Astrocyte of the cerebellum (primary cell): ENCODE measurements around the gene ABCC12.

ENCODE experiments used
- DNase-seq: peaks from one replicate; pipeline ENCODE4 v3.0.0-alpha.2; 2011; ENCODE audit warnings: low read depth
- H3K4me3 ChIP-seq: 2 replicates; pipeline ENCODE4 v1.5.1; 2011; ENCODE audit warnings: mild to moderate bottlenecking, low read depth, low read length, moderate library complexity
- in situ Hi-C: cut with HindIII; loops from 2 replicates; pipeline ENCODE4 v1.10.0; 2017; ENCODE audit warnings: low sequenced_read_pairs
- TF ChIP-seq, protein P1 (sequence below): IDR thresholded peaks from 2 replicates; pipeline ENCODE4 v1.5.1; 2012; ENCODE audit warnings: low read length, low read depth, moderate library complexity, mild to moderate bottlenecking; ENCODE audit errors: missing control alignments

The ABCC12 gene

DNA sequence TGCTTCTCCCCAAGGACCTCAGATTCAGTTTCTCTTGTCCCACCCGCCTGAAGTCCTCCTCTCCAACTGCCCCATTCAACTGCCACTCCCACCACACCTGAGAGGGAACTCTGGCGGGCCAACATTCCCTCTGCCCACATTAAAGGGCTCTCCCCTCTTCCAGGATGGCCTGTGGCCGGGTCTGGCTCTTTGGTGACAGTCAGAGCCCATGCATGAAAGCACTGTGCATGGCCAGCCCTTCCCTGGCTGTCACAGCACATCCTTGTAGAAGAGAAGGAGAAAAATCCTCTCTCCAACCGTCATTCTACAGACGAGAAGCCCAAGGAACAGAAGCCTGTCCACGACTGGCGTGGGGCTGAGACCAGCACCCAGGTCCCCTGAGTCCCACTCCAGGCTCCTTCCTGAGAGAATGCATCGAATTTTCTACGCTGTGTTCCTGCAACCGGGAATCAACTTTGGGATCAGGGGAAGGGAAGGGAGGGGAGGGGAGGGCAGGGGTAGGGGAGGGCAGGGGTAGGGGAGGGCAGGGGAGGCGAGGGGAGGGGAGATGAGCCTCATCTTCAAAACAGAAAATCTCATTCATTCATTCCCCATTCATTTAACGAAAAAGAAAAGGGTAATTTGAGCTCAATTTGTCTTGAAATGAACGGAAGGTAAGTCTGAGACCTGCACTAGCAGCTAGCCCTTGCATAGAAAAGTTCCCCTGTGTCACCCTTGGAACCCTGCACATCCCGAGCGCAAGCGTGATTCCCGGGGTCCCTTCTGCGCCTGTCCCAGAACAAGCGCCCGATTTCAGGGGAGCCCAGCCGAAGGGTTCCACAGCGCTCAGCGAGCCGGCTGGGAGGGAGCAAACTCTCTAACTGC, at the start of gene ABCC12:
Gene ABCC12, minus strand, starts transcription at position 68 of the 864 bp plus-strand sequence. CDS start 9,569 bp downstream, outside the sequence.
- H3K4me3 ChIP-seq: no peak within 1 kb of the TSS
- DNase-seq: no peak
- in situ Hi-C loops: loop anchor here (25.0 kb wide), 1 partner anchor 1194 kb away; the partner anchor contains the start of gene DNAJA2
- TF ChIP-seq, protein P1, sequence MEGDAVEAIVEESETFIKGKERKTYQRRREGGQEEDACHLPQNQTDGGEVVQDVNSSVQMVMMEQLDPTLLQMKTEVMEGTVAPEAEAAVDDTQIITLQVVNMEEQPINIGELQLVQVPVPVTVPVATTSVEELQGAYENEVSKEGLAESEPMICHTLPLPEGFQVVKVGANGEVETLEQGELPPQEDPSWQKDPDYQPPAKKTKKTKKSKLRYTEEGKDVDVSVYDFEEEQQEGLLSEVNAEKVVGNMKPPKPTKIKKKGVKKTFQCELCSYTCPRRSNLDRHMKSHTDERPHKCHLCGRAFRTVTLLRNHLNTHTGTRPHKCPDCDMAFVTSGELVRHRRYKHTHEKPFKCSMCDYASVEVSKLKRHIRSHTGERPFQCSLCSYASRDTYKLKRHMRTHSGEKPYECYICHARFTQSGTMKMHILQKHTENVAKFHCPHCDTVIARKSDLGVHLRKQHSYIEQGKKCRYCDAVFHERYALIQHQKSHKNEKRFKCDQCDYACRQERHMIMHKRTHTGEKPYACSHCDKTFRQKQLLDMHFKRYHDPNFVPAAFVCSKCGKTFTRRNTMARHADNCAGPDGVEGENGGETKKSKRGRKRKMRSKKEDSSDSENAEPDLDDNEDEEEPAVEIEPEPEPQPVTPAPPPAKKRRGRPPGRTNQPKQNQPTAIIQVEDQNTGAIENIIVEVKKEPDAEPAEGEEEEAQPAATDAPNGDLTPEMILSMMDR: no peak

DNA sequence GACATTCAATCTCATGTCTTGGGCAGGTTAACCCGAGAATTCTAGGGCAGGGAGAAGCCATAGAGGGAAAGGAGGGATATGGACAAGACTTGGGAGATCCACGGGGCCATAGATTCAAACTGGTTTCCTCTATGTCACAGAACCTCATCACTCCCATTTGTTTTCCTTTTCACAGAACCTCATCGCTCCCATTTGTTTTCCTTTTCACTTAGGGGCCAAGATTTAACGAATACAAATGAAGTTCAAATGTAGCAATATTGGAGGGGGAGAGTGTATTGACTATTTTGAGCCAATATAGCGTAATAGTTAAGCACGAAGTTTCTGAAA, 49.0 kb upstream of the ABCC12 start:
- DNase-seq: no peak
- TF ChIP-seq, protein P1: no peak
- in situ Hi-C loops: no loop called here
- no peak overlapping the region for H3K4me3 ChIP-seq

DNA sequence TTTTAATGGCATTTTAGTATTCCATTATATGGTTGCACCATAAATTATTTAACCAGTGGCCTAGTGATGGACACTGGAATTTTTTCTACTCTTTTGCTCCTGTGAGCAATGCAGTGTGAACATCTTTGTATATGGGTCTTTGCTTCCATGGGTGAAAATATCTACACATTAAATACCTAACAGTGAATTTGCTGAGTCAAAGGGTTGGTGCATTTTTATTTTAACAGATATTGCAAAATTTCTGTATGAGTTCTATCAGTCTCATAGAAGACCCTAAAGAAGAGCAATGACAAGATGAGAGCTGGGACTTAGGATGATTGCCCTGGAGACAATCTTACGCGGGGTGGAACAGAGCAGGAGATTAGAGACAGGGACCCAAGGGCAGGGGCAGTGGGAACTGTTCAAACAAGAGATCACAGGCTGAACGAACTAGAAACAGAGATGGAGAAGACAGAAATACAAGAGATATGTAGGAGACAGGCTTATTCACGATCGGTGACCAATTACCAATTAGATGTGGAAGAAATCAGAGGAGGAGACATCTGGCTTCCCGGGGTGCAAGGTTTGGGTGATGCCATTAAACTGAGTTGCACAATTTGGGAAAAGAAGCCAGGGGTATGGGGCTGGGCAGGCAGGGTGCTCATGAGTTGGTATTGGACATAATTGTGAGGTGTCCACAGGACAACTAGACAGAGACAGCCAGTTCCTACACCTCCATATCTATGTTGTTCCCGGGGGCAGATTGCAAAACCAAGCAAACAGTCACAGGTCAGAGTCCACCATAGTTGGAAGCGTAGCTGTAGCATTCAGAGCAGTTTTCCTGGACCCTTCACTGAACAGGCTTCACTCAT, 48.4 kb upstream of the ABCC12 start:
- in situ Hi-C loops: no loop called here
- no peak overlapping the region for H3K4me3 ChIP-seq
- TF ChIP-seq, protein P1: no peak
- no peak for DNase-seq

DNA sequence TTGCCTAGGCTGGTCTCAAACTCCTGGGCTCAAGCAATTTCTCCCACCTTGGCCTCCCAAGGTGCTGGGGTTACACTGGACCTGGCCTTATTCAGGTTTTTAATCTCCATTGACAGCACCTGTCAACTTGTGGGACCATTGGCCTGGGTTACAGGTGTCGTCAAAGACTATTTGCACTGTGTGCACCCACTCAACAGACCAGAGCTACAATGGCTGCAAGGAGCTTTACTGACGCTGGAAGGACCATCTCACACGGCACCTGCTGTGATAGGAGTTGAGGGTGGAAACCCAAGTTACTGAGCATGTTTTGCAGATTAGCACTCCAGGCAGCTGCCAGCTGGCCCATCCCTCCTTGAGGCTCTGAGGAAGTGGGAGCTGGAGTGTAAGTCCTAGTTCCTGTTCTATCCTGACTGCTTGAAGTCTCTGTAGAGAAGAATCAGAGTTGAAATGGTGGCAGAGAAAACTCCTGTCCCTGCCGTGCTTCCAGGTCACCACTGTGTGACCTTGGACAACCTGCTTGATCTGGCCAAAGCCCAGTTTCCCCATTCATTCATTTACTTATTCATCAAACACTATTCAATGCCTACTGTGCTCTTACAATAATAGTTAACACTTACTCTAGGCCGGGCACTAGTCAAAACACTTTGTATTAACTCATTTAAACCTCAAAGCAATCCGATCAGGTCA, 45.9 kb upstream of the ABCC12 start:
- no peak for DNase-seq
- TF ChIP-seq, protein P1: no peak
- in situ Hi-C loops: no loop called here
- no peak overlapping the region for H3K4me3 ChIP-seq

DNA sequence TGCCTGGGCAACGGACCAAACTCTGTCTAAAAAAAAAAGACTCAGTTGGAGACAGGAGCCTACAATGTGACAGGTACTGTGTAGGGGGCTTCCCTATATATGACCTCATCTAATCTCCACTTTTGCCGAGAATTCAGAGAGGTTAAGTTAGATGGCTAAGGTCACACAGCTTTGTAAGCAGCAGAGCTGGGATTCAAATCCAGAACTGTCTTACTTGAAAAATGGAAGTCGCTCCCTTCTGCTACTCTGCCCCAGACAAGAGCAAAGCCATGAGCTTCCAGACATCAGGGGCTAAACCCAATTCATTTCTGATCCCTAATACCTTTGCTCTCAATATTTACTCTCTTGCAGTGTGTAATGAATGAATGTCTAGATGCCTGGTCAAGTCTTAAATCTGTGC, 41.5 kb upstream of the ABCC12 start:
- no peak overlapping the region for H3K4me3 ChIP-seq
- no peak for DNase-seq
- in situ Hi-C loops: no loop called here
- TF ChIP-seq, protein P1: no peak

DNA sequence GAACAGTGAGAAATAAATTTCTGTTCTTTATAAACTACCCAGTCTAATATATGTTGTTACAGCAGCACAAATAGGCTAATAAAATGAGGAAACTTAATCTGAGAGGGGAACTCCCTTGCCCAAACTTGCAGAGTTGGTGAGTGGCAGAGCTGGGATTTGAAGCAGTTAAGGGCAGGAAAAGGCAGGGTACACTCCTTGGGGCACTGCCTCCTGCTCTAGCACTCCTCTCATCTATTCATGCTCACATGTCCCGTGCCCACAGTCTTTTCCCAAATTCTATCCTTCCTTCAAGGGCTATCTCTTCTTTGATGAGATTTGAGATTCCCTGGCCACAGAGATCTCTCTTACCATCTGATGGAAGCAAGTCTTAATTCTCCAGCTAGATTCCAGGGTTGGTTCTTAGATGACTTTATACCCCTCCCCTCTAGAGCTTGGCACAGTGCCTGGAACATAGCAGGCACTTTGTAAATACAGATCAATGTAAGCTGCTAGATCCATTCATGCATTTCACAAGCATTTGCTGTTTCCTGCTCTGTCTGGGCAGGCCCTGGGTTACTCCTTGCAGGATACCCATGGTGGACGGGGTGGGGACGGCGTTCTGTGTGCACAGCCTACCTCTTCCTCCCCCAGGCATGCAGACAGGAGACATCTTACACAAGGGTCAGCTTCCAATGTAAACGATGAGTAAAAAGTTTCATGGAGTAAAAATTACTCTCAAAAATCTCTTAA, 39.2 kb upstream of the ABCC12 start:
- in situ Hi-C loops: no loop called here
- H3K4me3 ChIP-seq: no peak overlapping the region
- DNase-seq: peak; percentile 27
- TF ChIP-seq, protein P1: no peak
